ENCODE data around the gene CPB1. TPM values are rescaled to one million over a fixed set of nuclear protein-coding genes. Genes with fewer than 3 reads are reported as not detected.

The CPB1 gene
- total and polyA plus RNA-seq, 2 of the 8 experiments (the other 6 are each of a cell fraction or from before 2014, with no cell fraction given), result not detected

GRCh38 chr3:148873270-148873927, 45.8 kb downstream of the CPB1 start (continued):
- TF ChIP-seq EP300 (IDR thresholded peaks at IDR 0.05; ENCODE audit: borderline replicate concordance in 1 of 2, low read depth in 2 of 2, low read length in 2 of 2) (no peak), ATF3 (IDR thresholded peaks at IDR 0.05; ENCODE audit: insufficient read depth, low read depth, low read length) (no peak), FOSL1 (IDR thresholded peaks at IDR 0.05; ENCODE audit: insufficient read depth, low read depth, low read length) (no peak), BACH1 (IDR thresholded peaks at IDR 0.05; ENCODE audit: low read length) (no peak), SP1 (IDR thresholded peaks at IDR 0.05; ENCODE audit: low read depth, low read length) (no peak), RFX5 (IDR thresholded peaks at IDR 0.05; ENCODE audit: borderline replicate concordance, low read depth, low read length) (no peak)
